Erythroblast (primary cell): ENCODE results near the gene GRIP2.

ENCODE experiments used
- DNase-seq, 2 experiments: peaks; one replicate each; lab custom pipeline; 2025; lab: John Stamatoyannopoulos, UW
- GATA1 ChIP-seq: IDR thresholded peaks from 2 replicates; pipeline ENCODE4 v1.6.1; 2011; ENCODE audit warnings: low read depth, mild to moderate bottlenecking, control low read depth, low read length, moderate library complexity
- POLR2A ChIP-seq: IDR thresholded peaks from 2 replicates; pipeline ENCODE4 v1.6.1; 2011; ENCODE audit warnings: mild to moderate bottlenecking, low read length

Gene GRIP2

DNA sequence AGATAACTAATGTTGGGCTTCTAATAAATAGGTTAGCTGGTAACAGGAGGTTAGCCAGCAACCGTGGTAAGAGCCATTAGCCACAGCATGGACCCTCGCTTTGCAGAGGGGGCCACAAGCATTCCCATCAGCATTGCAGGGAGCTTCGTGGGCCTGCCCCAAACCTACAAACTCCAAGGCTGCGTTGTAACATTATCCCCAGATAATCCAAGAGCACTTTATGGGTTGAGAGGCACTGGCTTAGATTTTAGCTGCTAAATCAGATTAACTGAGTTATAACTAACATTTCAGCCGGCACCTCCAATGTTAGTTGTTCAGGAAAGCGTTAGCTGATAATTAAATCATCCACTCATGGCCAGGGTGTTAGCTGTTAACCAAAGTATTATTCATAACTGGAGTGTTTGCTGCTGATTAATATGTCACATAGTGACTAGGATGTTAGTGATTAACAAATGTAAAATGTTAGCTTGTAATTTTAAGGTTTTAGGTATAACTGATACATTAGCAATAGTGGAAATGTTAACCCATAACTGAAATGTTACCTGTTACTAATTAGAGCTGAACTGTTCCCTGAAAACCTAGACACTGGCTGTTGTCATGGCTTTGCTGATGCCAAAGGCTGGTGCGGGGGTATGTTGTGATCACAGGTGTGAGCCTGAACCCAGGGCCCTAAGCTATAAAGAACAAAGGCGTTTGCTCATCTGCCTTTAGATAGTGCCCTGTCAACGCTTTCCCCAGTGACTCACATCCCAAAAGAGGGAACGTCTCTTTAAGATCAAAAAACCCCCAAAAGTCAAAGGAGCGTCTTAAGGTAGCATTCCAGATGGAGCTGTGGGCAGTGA lies 81.5 kb downstream of the GRIP2 start:
- no peak for DNase-seq
- TF ChIP-seq POLR2A, result no peak
- TF ChIP-seq GATA1, result no peak

DNA sequence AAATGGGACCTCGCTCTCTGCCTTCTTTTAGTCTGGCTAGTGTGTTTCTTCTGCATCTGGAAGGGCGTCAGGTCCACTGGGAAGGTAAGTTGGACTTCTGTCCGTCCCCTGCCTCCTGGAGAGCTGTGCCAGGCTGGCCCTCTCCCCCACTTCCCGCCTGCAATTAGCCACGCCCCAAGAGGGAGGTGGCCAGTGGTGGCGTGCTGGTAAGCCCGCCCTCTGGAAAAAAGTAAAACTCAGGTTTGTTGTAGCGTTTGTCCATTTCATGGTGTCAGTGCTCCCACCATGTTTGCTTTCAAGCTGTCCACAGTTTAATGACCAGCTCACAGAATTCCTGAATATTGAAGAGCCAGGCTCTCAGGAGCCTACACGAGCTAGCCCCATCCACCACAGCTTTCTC lies 82.1 kb downstream of the GRIP2 start:
- no peak for DNase-seq

DNA sequence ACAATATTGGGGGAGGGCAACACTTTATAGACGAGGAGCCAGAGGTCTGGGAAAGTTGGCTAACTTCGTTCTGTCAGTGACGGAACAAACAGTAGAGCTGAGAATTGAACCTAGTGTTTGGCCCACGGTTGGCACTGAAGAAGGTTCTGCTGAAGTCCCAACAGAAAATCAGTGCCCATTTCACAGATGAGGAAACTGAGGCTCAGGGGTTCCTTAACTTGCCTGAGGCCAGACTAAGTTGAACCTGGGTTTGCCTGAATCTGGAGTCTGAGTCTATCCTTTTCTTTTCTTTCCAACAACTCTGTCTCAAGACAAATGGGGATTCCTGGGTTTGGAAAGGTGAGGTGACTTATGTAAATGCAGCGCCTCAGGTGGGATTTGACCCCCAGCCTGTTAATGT lies 82.7 kb downstream of the GRIP2 start:
- no peak for TF ChIP-seq GATA1
- no peak for TF ChIP-seq POLR2A
- DNase-seq, result no peak

More for the DNA sequence above, 82.1 kb downstream of the GRIP2 start:
- TF ChIP-seq POLR2A, result no peak
- TF ChIP-seq GATA1, result no peak

DNA sequence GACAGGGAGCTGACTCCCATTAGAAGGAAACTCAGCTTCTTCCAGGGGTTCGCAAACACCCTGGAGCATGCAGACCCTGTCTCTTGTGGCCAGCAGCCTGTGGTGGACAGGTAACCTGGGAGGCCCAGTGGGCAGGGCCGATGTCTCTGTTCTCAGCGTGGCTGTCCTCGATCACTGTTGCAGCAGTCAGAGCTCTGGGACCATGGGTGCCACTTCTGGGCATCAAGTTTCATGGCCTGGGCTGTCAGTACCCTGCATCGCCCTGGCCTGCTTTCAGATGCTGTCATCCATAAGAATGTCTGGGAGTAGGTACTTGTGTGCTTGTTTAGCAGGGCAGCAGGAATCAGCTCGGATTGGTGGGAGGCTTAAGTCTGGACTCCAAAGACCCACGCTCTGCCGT lies 83.3 kb downstream of the GRIP2 start:
- no peak for TF ChIP-seq POLR2A
- TF ChIP-seq GATA1, result no peak
- no peak for DNase-seq

DNA sequence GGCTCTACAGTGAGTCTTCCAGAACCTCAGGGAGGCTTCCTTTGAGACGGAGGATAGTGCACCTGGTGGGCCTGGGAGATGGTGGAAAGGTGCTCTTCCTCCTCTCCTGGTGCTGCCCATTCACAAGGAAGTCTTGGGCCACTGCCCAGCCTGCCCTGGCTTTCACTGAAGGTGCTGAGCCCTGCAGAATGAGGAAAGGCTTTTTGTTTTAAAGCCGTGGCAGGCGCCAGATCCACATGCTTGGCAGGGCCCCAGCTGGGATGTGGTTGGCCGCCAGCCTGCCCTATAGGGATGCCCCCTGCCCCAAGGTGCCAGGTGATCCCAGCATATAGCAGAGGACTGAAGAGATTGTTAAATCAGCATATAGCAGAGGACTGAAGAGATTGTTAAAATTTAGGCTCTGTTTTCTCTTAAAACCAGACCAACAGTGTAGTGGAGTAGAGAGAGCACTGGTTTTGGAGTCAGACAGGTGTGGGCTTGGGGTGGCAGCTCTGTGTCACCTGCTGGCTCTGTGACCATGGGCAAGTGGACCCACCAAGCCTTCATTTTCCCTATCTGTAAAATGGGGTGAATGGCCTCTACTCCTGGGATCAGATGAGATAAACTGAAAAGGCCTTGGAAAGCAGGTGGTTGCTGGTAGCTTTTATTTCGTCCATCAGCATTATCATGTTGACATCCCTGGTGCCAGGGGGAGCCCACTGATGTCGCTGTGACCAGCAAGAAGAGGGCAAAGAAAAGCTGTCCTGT lies 84.4 kb downstream of the GRIP2 start:
- no peak for TF ChIP-seq POLR2A
- TF ChIP-seq GATA1, result no peak
- DNase-seq, result no peak

DNA sequence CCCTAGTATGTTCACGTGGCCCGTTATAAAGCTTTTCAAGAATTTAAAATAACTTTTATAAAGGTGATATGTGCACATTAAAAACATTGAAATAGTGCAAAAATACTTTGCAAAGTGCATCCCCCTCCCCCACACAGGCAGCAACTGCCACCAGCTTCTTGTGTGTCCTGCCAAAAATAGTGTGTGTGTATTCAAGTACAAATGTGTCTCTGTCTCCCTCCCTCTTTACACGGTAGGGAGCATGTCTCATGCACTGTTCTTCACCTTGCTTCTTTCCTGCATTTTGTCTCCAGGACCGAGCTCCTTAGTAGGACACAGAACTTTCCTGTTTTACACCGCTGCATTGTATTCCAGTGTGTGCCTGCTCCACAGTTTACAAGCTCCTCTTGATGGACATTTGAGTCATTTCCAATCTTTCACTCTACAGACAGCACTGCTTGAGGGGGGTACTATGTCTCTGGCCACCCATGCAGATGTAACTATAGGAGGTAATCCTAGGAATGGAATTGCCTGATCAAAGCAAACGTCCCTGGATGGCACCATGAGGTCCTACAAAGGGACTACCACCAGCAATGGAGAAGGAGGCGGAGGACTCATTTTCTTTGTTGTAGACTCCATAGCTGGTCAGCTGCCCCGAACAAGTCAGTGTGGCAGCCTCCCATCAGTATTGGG lies 85.4 kb downstream of the GRIP2 start:
- no peak for DNase-seq
- TF ChIP-seq GATA1 (no peak), POLR2A (no peak)

DNA sequence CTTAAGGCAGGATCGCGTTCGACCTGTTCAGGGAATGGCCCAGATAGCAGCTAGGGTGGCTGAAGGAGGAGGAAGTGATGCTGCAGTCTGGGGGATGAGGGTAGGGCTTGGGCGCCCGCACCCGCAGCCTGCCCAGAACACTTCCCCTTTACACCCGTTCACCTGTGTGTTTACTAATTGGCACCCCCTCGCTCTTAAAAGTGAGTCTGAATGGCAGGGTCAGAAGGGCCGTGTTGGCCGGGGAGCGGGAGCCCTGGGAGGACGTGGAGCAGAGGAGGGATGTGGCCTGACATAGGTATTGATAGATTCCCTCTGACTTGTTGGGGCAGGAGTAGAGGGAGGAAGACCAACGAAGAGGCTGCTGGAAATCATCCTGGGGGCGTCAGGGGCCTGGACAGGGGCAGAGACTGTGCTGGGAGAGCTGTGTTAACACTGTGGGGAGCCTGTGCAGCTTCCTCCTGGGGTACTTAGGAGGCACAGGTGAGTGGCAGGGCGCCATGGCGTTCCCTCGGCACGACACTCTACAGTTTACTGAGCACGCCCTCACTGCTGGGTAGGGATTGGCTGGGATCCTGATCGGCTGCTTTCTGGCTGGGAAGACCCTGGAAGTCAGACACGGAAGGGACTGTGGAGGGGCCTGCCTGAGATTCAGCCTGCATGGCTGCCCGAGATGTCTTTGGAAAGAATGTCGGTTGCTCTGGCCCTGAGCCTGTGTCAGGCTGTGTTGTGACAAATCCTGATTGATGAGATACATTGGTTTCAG lies 86.1 kb downstream of the GRIP2 start:
- no peak for DNase-seq
- TF ChIP-seq GATA1 (no peak), POLR2A (no peak)

DNA sequence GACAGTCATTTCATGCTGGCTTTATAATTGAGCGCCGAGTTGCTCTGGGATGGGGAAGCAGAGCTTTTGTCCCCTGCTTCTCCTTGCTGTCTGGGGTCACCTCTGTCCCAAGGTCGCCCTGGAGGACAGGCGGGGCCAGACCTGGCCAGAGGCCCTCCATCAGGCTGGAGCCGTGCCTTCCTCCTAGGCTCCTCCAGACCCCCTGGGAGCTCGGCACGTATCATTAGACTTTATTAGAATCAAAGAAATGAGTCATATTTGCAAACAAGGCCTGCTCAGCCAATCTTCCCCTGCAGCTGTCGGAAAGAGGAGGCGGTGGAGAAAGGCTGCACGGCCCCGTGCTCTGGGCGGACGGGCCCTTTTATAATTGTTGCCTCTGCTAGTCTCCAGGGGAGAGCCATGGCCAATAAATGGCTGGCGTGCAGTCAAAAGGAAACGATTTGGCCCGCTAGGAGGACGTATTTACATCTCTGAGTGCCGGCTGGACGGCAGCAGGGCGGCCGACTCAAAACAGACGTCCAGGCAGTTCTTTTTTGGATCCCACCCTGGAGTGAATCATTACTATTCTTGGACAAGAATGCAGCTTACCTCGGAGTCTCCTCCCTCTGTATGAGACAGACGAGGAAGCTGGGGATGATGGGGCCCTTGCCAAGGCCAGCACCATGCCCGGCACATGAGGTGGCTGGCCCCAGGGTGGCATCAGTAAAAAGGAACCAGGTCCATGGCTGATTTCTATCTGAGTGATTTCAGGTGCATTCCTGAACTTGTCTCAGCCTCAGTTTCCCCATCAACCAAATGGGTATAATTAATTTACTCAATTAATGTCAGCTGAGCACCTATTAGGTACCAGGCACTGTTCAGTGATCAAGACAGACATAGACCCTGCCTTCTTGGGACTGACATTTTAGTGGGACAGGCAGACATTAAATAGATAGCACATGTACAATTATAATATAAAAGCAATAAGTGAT lies 87.1 kb downstream of the GRIP2 start:
- no peak for TF ChIP-seq GATA1
- TF ChIP-seq POLR2A, result no peak
- no peak for DNase-seq

DNA sequence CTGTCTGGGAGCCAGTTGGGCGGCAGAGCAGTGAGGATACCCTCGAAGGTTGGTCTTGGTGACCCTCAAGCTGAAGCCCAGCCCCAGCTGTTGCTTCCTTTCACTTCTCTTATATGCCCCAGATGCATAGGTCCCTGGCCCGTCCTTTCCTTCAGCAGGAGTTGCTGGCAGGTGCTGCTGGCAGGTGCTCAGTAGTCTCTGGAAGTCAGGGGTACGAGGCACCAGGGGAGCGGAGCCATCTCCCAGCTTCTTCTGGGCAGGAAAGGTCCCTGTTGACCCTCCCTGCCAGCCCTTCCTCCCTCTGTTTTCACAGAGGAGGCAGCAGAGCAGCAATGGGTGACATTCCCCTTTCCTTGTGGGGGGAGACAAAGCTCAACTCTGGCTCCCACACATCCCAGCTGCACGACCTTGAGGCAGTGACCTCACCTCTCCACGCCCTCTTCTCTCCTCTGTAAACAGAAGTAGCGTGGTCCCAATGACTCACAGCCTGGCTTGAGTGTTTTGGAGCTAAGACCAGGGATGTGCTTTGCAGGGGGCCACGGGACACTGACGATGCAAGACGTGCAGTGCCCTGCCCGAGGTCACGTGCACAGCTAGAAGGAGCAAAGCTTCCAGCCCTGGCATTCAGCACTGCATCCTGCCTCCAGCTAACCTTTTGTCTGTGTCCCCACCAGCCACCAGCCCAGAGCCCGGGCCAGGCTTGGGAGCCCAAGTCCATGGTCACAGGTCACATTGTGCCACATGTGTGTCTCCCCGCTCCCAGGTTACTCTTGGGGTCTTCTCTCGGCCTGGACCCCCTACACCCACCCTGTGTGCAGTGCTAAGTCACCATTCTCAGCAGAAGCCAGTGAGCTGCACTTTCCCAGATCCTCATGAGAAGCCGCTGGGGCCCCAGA lies 88.0 kb downstream of the GRIP2 start:
- DNase-seq, result peak in 1 of 2 experiments; percentile 24
- TF ChIP-seq POLR2A, result no peak
- TF ChIP-seq GATA1, result no peak

DNA sequence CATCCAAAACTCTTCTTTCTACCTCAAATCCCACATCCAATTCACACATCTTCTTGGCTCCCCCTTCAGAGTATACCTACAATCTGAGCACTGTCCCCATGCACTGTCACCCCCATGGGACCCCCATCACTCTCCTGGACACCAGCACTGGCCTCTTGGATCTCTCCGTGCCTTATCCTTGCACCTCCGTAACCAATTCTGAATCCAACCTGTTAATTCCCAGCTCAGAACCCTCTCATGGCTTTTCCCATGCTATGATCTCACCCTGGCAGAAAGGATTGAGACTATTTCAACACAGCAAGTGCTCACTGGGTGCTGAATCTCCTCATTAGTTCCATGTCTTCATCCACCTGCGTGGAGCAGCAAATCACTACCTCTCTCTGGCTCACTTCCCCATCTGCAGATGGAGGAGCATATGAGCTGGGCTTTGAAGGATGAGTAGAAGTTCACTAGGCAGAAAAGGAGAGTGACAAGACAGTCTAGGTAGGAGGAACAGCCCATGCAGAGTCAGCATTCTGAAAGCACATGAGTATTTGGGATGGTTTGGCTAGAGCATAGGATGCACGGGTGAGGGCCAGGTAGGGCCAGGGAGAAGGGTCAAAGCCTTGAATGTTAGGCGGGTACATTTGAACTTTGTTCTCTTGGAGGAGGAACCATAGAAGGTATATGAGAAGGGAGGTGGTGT lies 89.1 kb downstream of the GRIP2 start:
- no peak for TF ChIP-seq GATA1
- no peak for TF ChIP-seq POLR2A
- DNase-seq, result no peak

DNA sequence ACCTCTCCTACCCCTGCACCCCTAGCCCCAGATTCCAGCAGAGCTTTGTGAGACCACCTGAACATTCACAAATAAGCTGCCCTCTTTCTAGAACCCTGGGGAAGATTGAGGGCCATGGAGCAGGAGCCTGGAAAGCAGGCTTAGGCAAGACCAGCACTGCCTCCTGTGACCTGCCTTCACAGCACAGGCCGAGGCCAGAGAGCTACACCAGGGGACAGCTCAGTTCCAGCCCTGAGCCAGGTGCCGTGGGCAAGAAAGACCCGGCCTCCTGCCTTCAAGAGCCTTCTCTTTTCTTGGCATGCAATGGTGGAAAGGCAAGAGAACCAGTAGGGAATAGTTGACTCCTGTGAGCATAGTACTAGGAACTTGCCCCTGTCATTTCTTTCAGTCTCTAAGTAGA lies 89.6 kb downstream of the GRIP2 start:
- DNase-seq, result no peak
- TF ChIP-seq POLR2A (no peak), GATA1 (no peak)
